LNCaP clone FGC (cell line): Measurements from ENCODE around the gene GPR179.
"Not testable (repeated sequence)": the region's sequence is repeated elsewhere in the genome, so short reads cannot be mapped to it uniquely, and the experiment has no call there.

Source experiments
- DNase-seq: peaks from one replicate; pipeline ENCODE4 v3.0.0-alpha.2; 2011; ENCODE audit warnings: low read depth
- H3K4me3 ChIP-seq: 2 replicates; pipeline ENCODE4 v1.5.1; 2011; ENCODE audit warnings: mild to moderate bottlenecking, low read depth, low read length, control low read depth
- CTCF ChIP-seq: IDR thresholded peaks from 2 replicates; pipeline ENCODE4 v1.5.1; 2012; ENCODE audit warnings: mild to moderate bottlenecking; ENCODE audit not compliant: control insufficient read depth, insufficient read depth; ENCODE audit errors: extremely low read depth

The GPR179 gene

DNA sequence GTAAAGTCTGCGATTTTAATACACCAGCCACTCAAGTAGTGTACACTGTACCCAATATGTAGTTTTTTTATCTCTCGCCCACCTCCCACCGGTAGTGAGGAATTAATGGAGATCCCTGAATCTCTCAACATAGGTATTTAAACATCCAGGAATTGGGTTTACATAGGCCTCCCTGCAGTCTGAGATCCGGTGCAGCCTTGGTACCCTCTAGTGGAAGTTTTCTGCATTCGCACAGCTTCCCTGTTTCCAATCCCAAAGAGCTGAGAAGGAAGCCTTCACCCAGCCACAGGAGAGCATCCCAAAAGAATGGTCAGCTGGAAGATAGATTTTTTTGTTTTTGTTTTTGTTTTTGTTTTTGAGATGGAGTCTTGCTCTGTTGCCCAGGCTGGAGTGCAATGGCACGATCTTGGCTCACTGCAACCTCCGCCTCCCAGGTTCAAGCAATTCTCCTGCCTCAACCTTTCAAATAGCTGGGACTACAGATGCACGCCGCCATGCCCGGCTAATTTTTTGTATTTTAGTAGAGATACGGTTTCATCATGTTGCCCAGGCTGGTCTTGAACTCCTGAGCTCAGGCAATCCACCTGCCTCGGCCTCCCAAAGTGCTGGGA is 55.4 kb downstream of the GPR179 start:
- H3K4me3 ChIP-seq: not testable (repeated sequence)
- peak; percentile 8 for DNase-seq
- peak; percentile 37; the same call in 1 of the 2 replicates for TF ChIP-seq CTCF

DNA sequence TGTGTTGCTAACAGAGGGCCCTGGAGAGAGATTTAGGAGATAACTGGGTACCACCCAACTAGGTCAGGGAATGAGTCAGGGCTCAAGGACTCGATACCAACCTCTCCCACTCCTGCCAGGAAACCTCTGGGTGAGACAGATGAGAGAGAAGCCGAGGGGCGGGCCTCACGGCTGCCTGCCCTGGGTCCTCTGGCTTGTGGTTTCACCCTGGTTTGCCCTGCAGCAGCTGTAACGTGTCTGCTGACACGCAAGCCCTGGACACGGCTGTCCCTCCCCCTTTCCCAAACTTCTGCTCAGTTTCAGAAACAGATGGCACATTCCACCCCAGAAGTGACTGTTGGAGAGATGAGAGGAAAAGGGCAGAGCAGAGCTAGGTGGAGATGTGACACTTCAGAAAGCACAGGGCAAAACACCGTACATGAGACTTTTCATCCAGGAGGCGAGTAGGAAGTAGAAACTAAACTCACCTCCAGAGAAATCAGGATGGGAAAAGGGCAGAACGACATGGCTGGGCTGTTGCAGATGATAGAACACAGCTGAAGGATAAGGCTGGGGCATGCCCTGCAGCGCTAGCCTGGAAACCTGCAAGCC is 57.2 kb downstream of the GPR179 start:
- DNase-seq, H3K4me3 ChIP-seq: not testable (repeated sequence)

DNA sequence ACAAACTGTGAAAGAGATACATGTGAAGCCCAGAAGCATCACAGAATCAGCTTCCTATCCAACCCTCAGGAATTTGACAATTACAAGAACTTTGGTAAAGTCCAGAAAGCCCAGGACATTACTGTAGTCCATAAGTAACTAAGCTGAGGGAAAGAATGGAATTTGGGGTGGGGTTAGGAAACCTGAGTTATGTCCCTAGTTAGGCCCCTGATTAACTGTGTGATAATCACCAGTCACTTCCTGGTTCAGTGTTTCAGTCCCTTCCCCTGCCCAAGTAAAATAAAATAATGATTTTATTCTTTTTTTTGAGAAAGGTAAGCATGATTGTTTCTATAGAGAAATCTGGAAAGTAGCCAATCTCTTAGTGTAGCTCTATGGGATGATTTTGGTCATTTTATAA is 57.8 kb downstream of the GPR179 start:
- not testable (repeated sequence) for H3K4me3 ChIP-seq, DNase-seq
